HEK293 (cell line): ENCODE measurements around the gene BRCA2.

ENCODE experiments used
- CTCF ChIA-PET: fragments of 350-600 bp; formaldehyde crosslinking; extraction: SDS; loops from one replicate; lab custom pipeline; 2021; ENCODE audit warnings: antibody characterized with exemption; lab: Yijun Ruan, JAX
- POLR2A ChIA-PET: fragments of 300-600 bp; formaldehyde crosslinking; extraction: SDS; loops from one replicate; lab custom pipeline; 2020; ENCODE audit warnings: antibody characterized with exemption, inconsistent platforms; lab: Yijun Ruan, JAX
- H3K27ac ChIP-seq: fragments of 200-500 bp; sonication (Bioruptor generic); 2 replicates; pipeline ENCODE4 v1.5.1; 2014; ENCODE audit warnings: low read depth, low read length, control low read depth, inconsistent platforms; ENCODE audit errors: extremely low read depth
- H3K36me3 ChIP-seq, 2 experiments: fragments of 200-500 bp in 1 of 2; sonication (Bioruptor generic) in 1 of 2; 1 replicate in 1 of 2; 2 replicates in 1 of 2; pipeline ENCODE4 v1.5.1; 2014 to 2017; ENCODE audit warnings: inconsistent platforms in 2 of 2, low read length in 2 of 2; ENCODE audit not compliant: control insufficient read depth in 2 of 2, insufficient read depth in 1 of 2
- H3K4me1 ChIP-seq: fragments of 200-500 bp; sonication (Bioruptor generic); 2 replicates; pipeline ENCODE4 v1.5.1; 2014; ENCODE audit warnings: mild to moderate bottlenecking, low read length, inconsistent platforms; ENCODE audit not compliant: control insufficient read depth, insufficient read depth
- H3K4me3 ChIP-seq: 2 replicates; pipeline ENCODE4 v1.5.1; 2011; ENCODE audit warnings: low read depth, mild to moderate bottlenecking, control low read depth, low read length, moderate library complexity
- H3K9me3 ChIP-seq: fragments of 200-500 bp; sonication (Bioruptor generic); 2 replicates; pipeline ENCODE4 v1.5.1; 2014; ENCODE audit warnings: low read depth, low read length, inconsistent platforms; ENCODE audit not compliant: control insufficient read depth, insufficient read depth
- FEZF1 ChIP-seq: fragments of 450-650 bp; formaldehyde crosslinking; IDR thresholded peaks from 2 replicates; pipeline ENCODE4 v1.5.1; 2016; ENCODE audit warnings: missing biosample characterization, missing genetic modification characterization
- GLIS2 ChIP-seq: fragments of 450-650 bp; formaldehyde crosslinking; IDR thresholded peaks from 2 replicates; pipeline ENCODE4 v1.5.1; 2016; ENCODE audit warnings: missing biosample characterization, missing genetic modification characterization
- PATZ1 ChIP-seq: fragments of 450-650 bp; formaldehyde crosslinking; IDR thresholded peaks from 2 replicates; pipeline ENCODE4 v1.5.1; 2016; ENCODE audit warnings: missing biosample characterization, missing genetic modification characterization
- SCRT1 ChIP-seq: fragments of 450-650 bp; formaldehyde crosslinking; IDR thresholded peaks from 2 replicates; pipeline ENCODE4 v1.5.1; 2016; ENCODE audit warnings: missing biosample characterization, missing genetic modification characterization, borderline replicate concordance
- ZBTB21 ChIP-seq: fragments of 450-650 bp; formaldehyde crosslinking; IDR thresholded peaks from 2 replicates; pipeline ENCODE4 v1.5.1; 2017; ENCODE audit warnings: missing biosample characterization, missing genetic modification characterization
- ZNF140 ChIP-seq: fragments of 450-650 bp; formaldehyde crosslinking; IDR thresholded peaks from 2 replicates; pipeline ENCODE4 v1.5.1; 2016; ENCODE audit warnings: missing biosample characterization, missing genetic modification characterization
- ZNF148 ChIP-seq: fragments of 450-650 bp; formaldehyde crosslinking; IDR thresholded peaks from 2 replicates; pipeline ENCODE4 v1.5.0; 2017; ENCODE audit warnings: missing biosample characterization, missing genetic modification characterization, borderline replicate concordance
- ZNF184 ChIP-seq: fragments of 450-650 bp; IDR thresholded peaks from 2 replicates; pipeline ENCODE4 v1.5.1; 2018; ENCODE audit warnings: missing biosample characterization, mild to moderate bottlenecking, missing genetic modification characterization
- ZNF202 ChIP-seq: fragments of 450-650 bp; formaldehyde crosslinking; IDR thresholded peaks from 2 replicates; pipeline ENCODE4 v1.5.1; 2016; ENCODE audit warnings: missing biosample characterization, missing genetic modification characterization, borderline replicate concordance
- ZNF211 ChIP-seq: fragments of 450-650 bp; formaldehyde crosslinking; IDR thresholded peaks from 2 replicates; pipeline ENCODE4 v1.5.1; 2016; ENCODE audit warnings: low read depth, missing biosample characterization, missing genetic modification characterization
- ZNF292 ChIP-seq: fragments of 450-650 bp; formaldehyde crosslinking; IDR thresholded peaks from 2 replicates; pipeline ENCODE4 v1.5.1; 2016; ENCODE audit warnings: low read depth, missing biosample characterization, missing genetic modification characterization, borderline replicate concordance
- ZNF335 ChIP-seq: fragments of 450-650 bp; formaldehyde crosslinking; conservative IDR thresholded peaks from 2 replicates; pipeline ENCODE4 v1.5.1; 2016; ENCODE audit warnings: missing biosample characterization, missing genetic modification characterization
- ZNF391 ChIP-seq: fragments of 450-650 bp; formaldehyde crosslinking; IDR thresholded peaks from 2 replicates; pipeline ENCODE4 v1.5.1; 2016; ENCODE audit warnings: low read depth, missing biosample characterization, missing genetic modification characterization, borderline replicate concordance
- ZNF423 ChIP-seq: fragments of 450-650 bp; formaldehyde crosslinking; IDR thresholded peaks from 2 replicates; pipeline ENCODE4 v1.5.1; 2016; ENCODE audit warnings: missing biosample characterization, missing genetic modification characterization
- ZNF561 ChIP-seq: fragments of 450-650 bp; IDR thresholded peaks from 2 replicates; pipeline ENCODE4 v1.5.1; 2018; ENCODE audit warnings: missing biosample characterization, missing genetic modification characterization, borderline replicate concordance
- ZNF670 ChIP-seq: fragments of 450-650 bp; formaldehyde crosslinking; IDR thresholded peaks from 2 replicates; pipeline ENCODE4 v1.5.1; 2016; ENCODE audit warnings: missing biosample characterization, missing genetic modification characterization, low read depth
- ZNF701 ChIP-seq: fragments of 450-650 bp; formaldehyde crosslinking; IDR thresholded peaks from 2 replicates; pipeline ENCODE4 v1.5.1; 2016; ENCODE audit warnings: missing biosample characterization, missing genetic modification characterization
- ZSCAN23 ChIP-seq: fragments of 450-650 bp; formaldehyde crosslinking; IDR thresholded peaks from 2 replicates; pipeline ENCODE4 v1.5.1; 2016; ENCODE audit warnings: missing biosample characterization, missing genetic modification characterization
- TF ChIP-seq, protein P1 (sequence below): fragments of 450-650 bp; formaldehyde crosslinking; IDR thresholded peaks from 2 replicates; pipeline ENCODE4 v1.5.1; 2016; ENCODE audit warnings: missing biosample characterization, missing genetic modification characterization
- TF ChIP-seq, protein P2 (sequence below): fragments of 450-650 bp; formaldehyde crosslinking; IDR thresholded peaks from 2 replicates; pipeline ENCODE4 v1.5.1; 2016; ENCODE audit warnings: missing biosample characterization, missing genetic modification characterization, low read depth

BRCA2 gene

GRCh38 chr13:32432856-32433255 lies 117.5 kb downstream of the BRCA2 start (continued):
- TF ChIP-seq ZNF140 (tag by site-specific recombination) (no peak), ZNF211 (tag by site-specific recombination) (no peak)

- Histone ChIP-seq H3K36me3 (peaks cover 0 to 17% of the 10 kb centered on the region in 2 experiments; a peak in 1 of 3 replicates), H3K4me1 (no peaks in the 10 kb centered on the region), H3K4me3 (no peak overlapping the region), H3K27ac (no peak overlapping the region), H3K9me3 (no peaks in the 10 kb centered on the region)
- POLR2A ChIA-PET, result no interaction called here
- TF ChIP-seq ZNF202, result no peak
- no peak for TF ChIP-seq SCRT1
- TF ChIP-seq ZNF561 (tag by site-specific recombination), result no peak
- no peak for TF ChIP-seq PATZ1
- TF ChIP-seq ZNF335 (tag by site-specific recombination), result no peak
- TF ChIP-seq ZBTB21 (tag by site-specific recombination), result no peak
- TF ChIP-seq, protein P1, sequence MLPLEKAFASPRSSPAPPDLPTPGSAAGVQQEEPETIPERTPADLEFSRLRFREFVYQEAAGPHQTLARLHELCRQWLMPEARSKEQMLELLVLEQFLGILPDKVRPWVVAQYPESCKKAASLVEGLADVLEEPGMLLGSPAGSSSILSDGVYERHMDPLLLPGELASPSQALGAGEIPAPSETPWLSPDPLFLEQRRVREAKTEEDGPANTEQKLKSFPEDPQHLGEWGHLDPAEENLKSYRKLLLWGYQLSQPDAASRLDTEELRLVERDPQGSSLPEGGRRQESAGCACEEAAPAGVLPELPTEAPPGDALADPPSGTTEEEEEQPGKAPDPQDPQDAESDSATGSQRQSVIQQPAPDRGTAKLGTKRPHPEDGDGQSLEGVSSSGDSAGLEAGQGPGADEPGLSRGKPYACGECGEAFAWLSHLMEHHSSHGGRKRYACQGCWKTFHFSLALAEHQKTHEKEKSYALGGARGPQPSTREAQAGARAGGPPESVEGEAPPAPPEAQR (tag by site-specific recombination), result no peak
- TF ChIP-seq FEZF1 (tag by site-specific recombination), result no peak
- no peak for TF ChIP-seq ZNF701 (tag by site-specific recombination)
- no peak for TF ChIP-seq GLIS2 (tag by site-specific recombination)
- TF ChIP-seq ZSCAN23, result no peak
- no peak for TF ChIP-seq ZNF423 (tag by site-specific recombination)
- no peak for TF ChIP-seq ZNF184 (tag by site-specific recombination)
- no peak for TF ChIP-seq ZNF148 (tag by site-specific recombination)
- TF ChIP-seq ZNF292 (tag by site-specific recombination), result no peak
- TF ChIP-seq ZNF391 (tag by site-specific recombination), result no peak
- no peak for TF ChIP-seq ZNF670 (tag by site-specific recombination)
- TF ChIP-seq, protein P2, sequence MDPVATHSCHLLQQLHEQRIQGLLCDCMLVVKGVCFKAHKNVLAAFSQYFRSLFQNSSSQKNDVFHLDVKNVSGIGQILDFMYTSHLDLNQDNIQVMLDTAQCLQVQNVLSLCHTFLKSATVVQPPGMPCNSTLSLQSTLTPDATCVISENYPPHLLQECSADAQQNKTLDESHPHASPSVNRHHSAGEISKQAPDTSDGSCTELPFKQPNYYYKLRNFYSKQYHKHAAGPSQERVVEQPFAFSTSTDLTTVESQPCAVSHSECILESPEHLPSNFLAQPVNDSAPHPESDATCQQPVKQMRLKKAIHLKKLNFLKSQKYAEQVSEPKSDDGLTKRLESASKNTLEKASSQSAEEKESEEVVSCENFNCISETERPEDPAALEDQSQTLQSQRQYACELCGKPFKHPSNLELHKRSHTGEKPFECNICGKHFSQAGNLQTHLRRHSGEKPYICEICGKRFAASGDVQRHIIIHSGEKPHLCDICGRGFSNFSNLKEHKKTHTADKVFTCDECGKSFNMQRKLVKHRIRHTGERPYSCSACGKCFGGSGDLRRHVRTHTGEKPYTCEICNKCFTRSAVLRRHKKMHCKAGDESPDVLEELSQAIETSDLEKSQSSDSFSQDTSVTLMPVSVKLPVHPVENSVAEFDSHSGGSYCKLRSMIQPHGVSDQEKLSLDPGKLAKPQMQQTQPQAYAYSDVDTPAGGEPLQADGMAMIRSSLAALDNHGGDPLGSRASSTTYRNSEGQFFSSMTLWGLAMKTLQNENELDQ (tag by site-specific recombination), result no peak
- CTCF ChIA-PET, result no interaction called here
These were observed 123.6 kb downstream of the BRCA2 start for GRCh38 chr13:32438871-32439270.
